Smooth muscle cell (in vitro differentiated cells): ENCODE results near the gene SIN3A. TPM values are rescaled to one million over a fixed set of nuclear protein-coding genes. Genes with fewer than 3 reads are reported as not detected.

Experiments
- DNase-seq: peaks from one replicate; lab custom pipeline; 2025; ENCODE audit not compliant: unreplicated experiment; lab: John Stamatoyannopoulos, UW
- H2AFZ ChIP-seq: fragments of 200-600 bp; sonication (generic); 2 replicates; pipeline ENCODE4 v1.6.0; 2016; ENCODE audit warnings: antibody characterized with exemption, low read depth, mild to moderate bottlenecking
- H3F3A ChIP-seq: fragments of 200-600 bp; sonication (generic); 2 replicates; pipeline ENCODE4 v1.6.0; 2017; ENCODE audit warnings: antibody characterized with exemption, low read depth
- H3K27ac ChIP-seq: fragments of 200-600 bp; sonication (generic); 2 replicates; pipeline ENCODE4 v1.5.1; 2016; ENCODE audit warnings: low read depth, mild to moderate bottlenecking
- H3K27me3 ChIP-seq: fragments of 200-600 bp; sonication (generic); 2 replicates; pipeline ENCODE4 v1.6.1; 2016; ENCODE audit warnings: low read depth, mild to moderate bottlenecking
- H3K36me3 ChIP-seq: fragments of 200-600 bp; sonication (generic); 2 replicates; pipeline ENCODE4 v1.5.1; 2016; ENCODE audit warnings: low read depth
- H3K4me1 ChIP-seq: fragments of 200-600 bp; sonication (generic); 2 replicates; pipeline ENCODE4 v1.5.1; 2016; ENCODE audit warnings: low read depth
- H3K4me2 ChIP-seq: fragments of 200-600 bp; sonication (generic); 2 replicates; pipeline ENCODE4 v1.6.0; 2016; ENCODE audit warnings: mild to moderate bottlenecking
- H3K4me3 ChIP-seq: fragments of 200-600 bp; sonication (generic); 2 replicates; pipeline ENCODE4 v1.5.1; 2016; ENCODE audit warnings: mild to moderate bottlenecking
- H3K79me2 ChIP-seq: fragments of 200-600 bp; sonication (generic); 2 replicates; pipeline ENCODE4 v1.6.0; 2016; ENCODE audit warnings: low read depth, mild to moderate bottlenecking
- H3K9ac ChIP-seq: fragments of 200-600 bp; sonication (generic); 2 replicates; pipeline ENCODE4 v1.6.0; 2016; ENCODE audit warnings: low read depth
- H3K9me3 ChIP-seq: fragments of 200-600 bp; sonication (generic); replicated peaks from 2 replicates; pipeline ENCODE4 v1.5.1; 2016; ENCODE audit warnings: low read depth
- H4K20me1 ChIP-seq: fragments of 200-600 bp; sonication (generic); 2 replicates; pipeline ENCODE4 v1.6.0; 2016; ENCODE audit warnings: low read depth
- WGBS: methylation state at CpG from one replicate; pipeline ENCODE4 v1.1.7; 2016; ENCODE audit warnings: low lambda C conversion rate; 5-methylcytosine and 5-hydroxymethylcytosine counted together
- polyA plus RNA-seq: library from polyadenylated mRNA; unstranded; fragments of >200 nt; fragmentation: Nextera tagmentation; extraction: Ambion mirVana; gene quantifications from 2 replicates; pipeline ENCODE4 v1.2.1, GENCODE V29; 2016
- total RNA-seq: library from RNA; depleted of rRNA; stranded (reverse); fragments of >200 nt; gene quantifications from 2 replicates; pipeline ENCODE4 v1.2.3, GENCODE V29; 2014
- TF ChIP-seq, protein P1 (sequence below): fragments of 200-600 bp; sonication (generic); IDR thresholded peaks from 2 replicates; pipeline ENCODE4 v1.5.1; 2017; ENCODE audit warnings: borderline replicate concordance, mild to moderate bottlenecking, antibody characterized with exemption; ENCODE audit not compliant: insufficient read depth, poor library complexity, severe bottlenecking

Gene SIN3A
- total and polyA plus RNA-seq, 2 experiments from 2014 or later = 12.0 to 40.7 TPM

DNA sequence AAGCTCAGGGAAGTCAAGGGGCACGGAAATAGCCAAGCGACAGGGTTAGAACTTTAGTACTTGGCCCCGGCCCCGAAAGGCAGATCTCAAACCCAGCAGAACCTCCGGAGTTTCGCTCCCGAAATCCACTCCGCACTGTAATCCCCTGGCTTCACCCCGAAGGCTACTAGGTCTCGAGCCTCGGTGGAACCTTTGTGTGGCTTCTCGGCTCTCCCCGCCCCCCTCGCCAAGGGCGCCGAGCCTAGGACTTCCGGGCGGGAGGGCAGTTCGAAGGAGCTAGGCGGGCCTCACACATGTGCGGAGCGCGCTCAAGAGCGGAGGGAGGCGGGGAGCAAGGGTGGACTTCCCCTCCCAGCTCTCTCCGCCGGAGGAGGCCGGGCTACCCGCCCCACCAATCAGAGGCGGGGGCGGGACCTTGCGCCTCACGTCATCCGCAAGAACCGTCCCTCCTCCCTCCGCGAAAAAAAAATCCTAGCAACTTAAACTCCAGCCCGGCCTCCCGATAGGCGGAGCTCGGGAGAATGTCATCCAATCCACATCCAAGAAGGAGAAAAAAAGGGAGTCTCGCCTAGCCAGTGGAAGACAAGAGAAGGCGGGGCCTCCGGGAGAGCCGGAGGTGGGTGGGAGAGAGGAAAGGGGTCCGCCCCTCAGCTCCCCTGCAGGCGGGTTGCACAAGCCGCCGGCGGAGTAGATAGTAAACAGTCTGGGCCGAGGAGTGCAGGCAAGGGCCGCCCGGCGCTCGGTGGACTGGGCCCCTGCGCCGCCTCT is 2.4 kb upstream of the SIN3A start:
- Histone ChIP-seq H3K9ac (peak overlapping the region; percentile 32), H3K9me3 (no peaks in the 10 kb centered on the region)
- WGBS = 2% methylated on average over 53 of the region's 57 CpGs

DNA sequence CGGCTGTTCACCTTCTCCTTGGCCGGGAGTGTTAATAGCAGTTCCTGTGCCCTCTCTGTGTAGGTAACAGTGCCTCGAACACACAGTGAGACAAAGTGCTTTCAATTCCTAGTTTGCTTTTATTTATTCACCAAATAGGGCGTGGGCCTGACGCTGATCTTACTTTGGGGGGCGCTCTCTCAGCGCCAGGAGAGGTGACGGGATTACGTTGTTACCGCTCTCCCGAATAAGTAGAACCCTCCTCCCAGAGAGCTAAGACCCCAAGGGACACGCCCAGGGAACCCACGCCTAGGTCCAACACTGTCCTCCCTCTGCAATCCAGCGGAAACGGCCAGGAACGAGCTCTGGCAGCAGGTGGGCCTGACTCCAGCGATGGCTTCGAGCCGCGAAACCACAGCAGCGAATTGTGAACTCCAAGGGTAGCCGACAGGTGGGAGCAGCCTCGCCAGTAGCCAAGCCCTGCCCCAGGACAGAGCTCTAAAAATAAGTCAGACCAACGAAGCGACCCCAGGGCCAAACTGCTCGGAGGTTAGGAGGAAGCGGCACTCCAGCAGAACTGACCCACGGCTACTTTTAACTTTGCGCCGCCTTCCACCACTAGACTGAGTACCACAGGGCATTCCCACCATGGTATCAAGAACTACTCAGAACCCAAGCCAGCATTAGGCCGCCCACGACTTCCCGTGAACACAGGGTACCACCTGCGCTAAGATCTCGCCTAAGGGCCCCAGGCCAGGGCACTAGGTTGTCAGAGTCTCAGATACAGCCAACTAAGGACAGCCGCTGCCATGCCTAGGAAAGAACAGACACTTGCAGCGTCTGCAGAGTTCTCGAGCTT is 1.6 kb upstream of the SIN3A start:
- WGBS = 2% methylated on average over 38 of the region's 38 CpGs
- peak; percentile 51 for DNase-seq
- H3K27me3 ChIP-seq = no peaks in the 10 kb centered on the region
- H3K79me2 ChIP-seq = peaks cover 19% of the 10 kb centered on the region
- H3K4me2 ChIP-seq = peak overlapping the region; percentile 96
- H3F3A ChIP-seq = peaks cover 26% of the 10 kb centered on the region
- H3K36me3 ChIP-seq = no peaks in the 10 kb centered on the region
- H2AFZ ChIP-seq = no peak overlapping the region
- H3K4me1 ChIP-seq = peaks cover 7% of the 10 kb centered on the region
- peak overlapping the region; percentile 93 for H3K27ac ChIP-seq
- H3K9me3 ChIP-seq = no peaks in the 10 kb centered on the region
- peak overlapping the region; percentile 94 for H3K4me3 ChIP-seq
- H3K9ac ChIP-seq = peak overlapping the region; percentile 89
- peaks cover 38% of the 10 kb centered on the region for H4K20me1 ChIP-seq
- TF ChIP-seq, protein P1, sequence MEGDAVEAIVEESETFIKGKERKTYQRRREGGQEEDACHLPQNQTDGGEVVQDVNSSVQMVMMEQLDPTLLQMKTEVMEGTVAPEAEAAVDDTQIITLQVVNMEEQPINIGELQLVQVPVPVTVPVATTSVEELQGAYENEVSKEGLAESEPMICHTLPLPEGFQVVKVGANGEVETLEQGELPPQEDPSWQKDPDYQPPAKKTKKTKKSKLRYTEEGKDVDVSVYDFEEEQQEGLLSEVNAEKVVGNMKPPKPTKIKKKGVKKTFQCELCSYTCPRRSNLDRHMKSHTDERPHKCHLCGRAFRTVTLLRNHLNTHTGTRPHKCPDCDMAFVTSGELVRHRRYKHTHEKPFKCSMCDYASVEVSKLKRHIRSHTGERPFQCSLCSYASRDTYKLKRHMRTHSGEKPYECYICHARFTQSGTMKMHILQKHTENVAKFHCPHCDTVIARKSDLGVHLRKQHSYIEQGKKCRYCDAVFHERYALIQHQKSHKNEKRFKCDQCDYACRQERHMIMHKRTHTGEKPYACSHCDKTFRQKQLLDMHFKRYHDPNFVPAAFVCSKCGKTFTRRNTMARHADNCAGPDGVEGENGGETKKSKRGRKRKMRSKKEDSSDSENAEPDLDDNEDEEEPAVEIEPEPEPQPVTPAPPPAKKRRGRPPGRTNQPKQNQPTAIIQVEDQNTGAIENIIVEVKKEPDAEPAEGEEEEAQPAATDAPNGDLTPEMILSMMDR = no peak

More for the DNA sequence above, 2.4 kb upstream of the SIN3A start:
- Histone ChIP-seq H3K4me3 (peak overlapping the region; percentile 94), H3K79me2 (peaks cover 11% of the 10 kb centered on the region), H3K4me2 (peak overlapping the region; percentile 98), H2AFZ (no peak overlapping the region), H3K36me3 (no peaks in the 10 kb centered on the region), H3F3A (peaks cover 26% of the 10 kb centered on the region), H3K4me1 (peaks cover 7% of the 10 kb centered on the region), H3K27me3 (no peaks in the 10 kb centered on the region), H4K20me1 (peaks cover 30% of the 10 kb centered on the region), H3K27ac (peak overlapping the region; percentile 98)
- DNase-seq = peak; percentile 91
- TF ChIP-seq, protein P1 = no peak

DNA sequence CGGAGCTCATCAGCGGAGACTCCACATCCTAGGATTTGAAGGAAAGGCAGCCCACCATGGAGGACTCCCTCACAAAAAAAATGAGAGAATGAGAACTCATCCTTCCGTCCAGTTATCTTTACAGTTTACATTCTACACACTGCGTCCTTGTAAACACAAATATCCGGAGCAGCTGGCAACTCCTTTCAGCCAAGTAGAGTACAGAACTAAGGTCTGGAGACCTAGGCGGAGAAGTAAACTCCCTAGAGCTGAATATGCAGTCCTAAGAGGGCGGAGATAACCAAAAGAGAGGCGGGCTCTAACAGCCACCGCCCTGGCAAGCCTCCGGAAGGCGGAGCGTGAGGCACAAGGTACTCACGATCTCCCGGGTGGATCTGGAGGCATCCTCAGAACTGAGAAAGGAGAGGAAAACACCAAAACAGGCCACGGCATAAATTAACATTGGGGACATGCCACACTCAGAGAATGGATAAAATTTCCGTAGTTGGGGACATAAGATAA is 924 bp upstream of the SIN3A start:
- DNase-seq = peak; percentile 52
- H3K4me1 ChIP-seq = peaks cover 7% of the 10 kb centered on the region
- peak overlapping the region; percentile 96 for H3K4me2 ChIP-seq
- peak overlapping the region; percentile 89 for H3K9ac ChIP-seq
- WGBS = under 1% methylated on average over 16 of the region's 16 CpGs
- no peak overlapping the region for H2AFZ ChIP-seq
- peaks cover 44% of the 10 kb centered on the region for H4K20me1 ChIP-seq
- H3K36me3 ChIP-seq = no peaks in the 10 kb centered on the region
- peak overlapping the region; percentile 94 for H3K4me3 ChIP-seq
- H3K27ac ChIP-seq = peak overlapping the region; percentile 93
- H3F3A ChIP-seq = peaks cover 26% of the 10 kb centered on the region
- TF ChIP-seq, protein P1 = no peak
- H3K79me2 ChIP-seq = peaks cover 26% of the 10 kb centered on the region
- no peaks in the 10 kb centered on the region for H3K9me3 ChIP-seq
- no peaks in the 10 kb centered on the region for H3K27me3 ChIP-seq
